ENCODE data around the gene HCAR3. TPM values are rescaled to one million over a fixed set of nuclear protein-coding genes. Genes with fewer than 3 reads are reported as not detected.

HCAR3 gene
- total and polyA plus RNA-seq, 2 experiments from 2014 or later, result not detected

- no peaks in the 10 kb centered on the region for H3K9me2 ChIP-seq (ENCODE audit: insufficient read depth)
- no peaks in the 10 kb centered on the region for H3K4me1 ChIP-seq (ENCODE audit: insufficient read depth)
- Mint-ChIP-seq H3K27ac (peak overlapping the region; percentile 57; the same call in 1 of the 2 replicates), H3K4me3 (no peak overlapping the region), H3K36me3 (ENCODE audit: low read depth) (no peaks in the 10 kb centered on the region), H3K27me3 (ENCODE audit: insufficient read depth, low read depth, poor library complexity) (no peaks in the 10 kb centered on the region), H3K4me1 (peaks cover 9% of the 10 kb centered on the region), H3K9me3 (no peaks in the 10 kb centered on the region)
- no peak overlapping the region for H3K27ac ChIP-seq (ENCODE audit: low read depth)
- TF ChIP-seq ZNF331 (CRISPR knock-in tag; IDR thresholded peaks at IDR 0.05; ENCODE audit: low read depth) (no peak), CREB1 (CRISPR knock-in tag; IDR thresholded peaks at IDR 0.05; ENCODE audit: low read depth) (no peak), ZNF462 (CRISPR knock-in tag; IDR thresholded peaks at IDR 0.05) (no peak), EZH2phosphoT487 (IDR thresholded peaks at IDR 0.05; ENCODE audit: unreplicated experiment) (no peak), POLR2AphosphoS5 (IDR thresholded peaks at IDR 0.05; ENCODE audit: low read depth) (no peak), ETS1 (IDR thresholded peaks at IDR 0.05) (no peak), JUNB (IDR thresholded peaks at IDR 0.05; ENCODE audit: unreplicated experiment) (no peak), STAT1 (IDR thresholded peaks at IDR 0.05; ENCODE audit: unreplicated experiment) (no peak), REST (IDR thresholded peaks at IDR 0.05; ENCODE audit: unreplicated experiment) (no peak), EZH2 (IDR thresholded peaks at IDR 0.05; ENCODE audit: low read depth, unreplicated experiment) (no peak), ZNF114 (CRISPR knock-in tag; IDR thresholded peaks at IDR 0.05) (no peak), NANOG (IDR thresholded peaks at IDR 0.05; ENCODE audit: borderline replicate concordance) (no peak)
- TF ChIP-seq, protein P1, sequence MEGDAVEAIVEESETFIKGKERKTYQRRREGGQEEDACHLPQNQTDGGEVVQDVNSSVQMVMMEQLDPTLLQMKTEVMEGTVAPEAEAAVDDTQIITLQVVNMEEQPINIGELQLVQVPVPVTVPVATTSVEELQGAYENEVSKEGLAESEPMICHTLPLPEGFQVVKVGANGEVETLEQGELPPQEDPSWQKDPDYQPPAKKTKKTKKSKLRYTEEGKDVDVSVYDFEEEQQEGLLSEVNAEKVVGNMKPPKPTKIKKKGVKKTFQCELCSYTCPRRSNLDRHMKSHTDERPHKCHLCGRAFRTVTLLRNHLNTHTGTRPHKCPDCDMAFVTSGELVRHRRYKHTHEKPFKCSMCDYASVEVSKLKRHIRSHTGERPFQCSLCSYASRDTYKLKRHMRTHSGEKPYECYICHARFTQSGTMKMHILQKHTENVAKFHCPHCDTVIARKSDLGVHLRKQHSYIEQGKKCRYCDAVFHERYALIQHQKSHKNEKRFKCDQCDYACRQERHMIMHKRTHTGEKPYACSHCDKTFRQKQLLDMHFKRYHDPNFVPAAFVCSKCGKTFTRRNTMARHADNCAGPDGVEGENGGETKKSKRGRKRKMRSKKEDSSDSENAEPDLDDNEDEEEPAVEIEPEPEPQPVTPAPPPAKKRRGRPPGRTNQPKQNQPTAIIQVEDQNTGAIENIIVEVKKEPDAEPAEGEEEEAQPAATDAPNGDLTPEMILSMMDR (conservative IDR thresholded peaks at IDR 0.05; ENCODE audit: low read depth in 2 of 2), result no peak
- H3K27me3 ChIP-seq (ENCODE audit: insufficient read depth), result no peaks in the 10 kb centered on the region
- no peak overlapping the region for H3K4me2 ChIP-seq
- no peaks in the 10 kb centered on the region for H3F3A ChIP-seq (replicated peaks; ENCODE audit: low read depth)
- no peak for ATAC-seq
- no peaks in the 10 kb centered on the region for H3K79me2 ChIP-seq (replicated peaks; ENCODE audit: insufficient read depth)
- H4K20me1 ChIP-seq (replicated peaks; ENCODE audit: insufficient read depth), result no peaks in the 10 kb centered on the region
- no peaks in the 10 kb centered on the region for H3K36me3 ChIP-seq (ENCODE audit: insufficient read depth)
- no peak overlapping the region for H3K4me3 ChIP-seq
- peak overlapping the region; percentile 9 for H2AFZ ChIP-seq
- no peak for DNase-seq (ENCODE audit: low spot score)
These were observed 9.0 kb upstream of the HCAR3 start for GRCh38 chr12:122725452-122726079.
